CD4-positive, alpha-beta memory T cell (primary cell): ENCODE data around the gene SLC25A6. TPM values are rescaled to one million over a fixed set of nuclear protein-coding genes. Genes with fewer than 3 reads are reported as not detected.

Source experiments
- CTCF ChIA-PET: fragments of 350-600 bp; sonication (Branson Sonifier 250); formaldehyde crosslinking; loops from one replicate; lab custom pipeline; 2021; ENCODE audit warnings: inconsistent platforms; ENCODE audit not compliant: partially characterized antibody; lab: Charles Lee
- POLR2A ChIA-PET: fragments of 350-600 bp; sonication (Branson Sonifier 250); formaldehyde crosslinking; loops from one replicate; lab custom pipeline; 2021; ENCODE audit not compliant: partially characterized antibody; lab: Charles Lee
- DNase-seq, 5 donors: peaks; one replicate each; pipeline versions ENCODE4 v3.0.0 to v3.0.0-alpha.2; 2020 to 2022; ENCODE audit warnings: mixed read lengths in 1 of 5
- H3K27ac ChIP-seq: one replicate; pipeline ENCODE4 v1.7.0; 2013; ENCODE audit warnings: low read depth, low read length
- H3K27me3 ChIP-seq: 2 replicates; pipeline ENCODE4 v1.7.0; 2013; ENCODE audit warnings: mild to moderate bottlenecking, low read length, moderate library complexity; ENCODE audit not compliant: insufficient read depth
- H3K36me3 ChIP-seq: 2 replicates; pipeline ENCODE4 v1.7.0; 2013; ENCODE audit warnings: mild to moderate bottlenecking, low read length, moderate library complexity; ENCODE audit not compliant: insufficient read depth
- H3K4me1 ChIP-seq: 2 replicates; pipeline ENCODE4 v1.7.0; 2013; ENCODE audit warnings: mild to moderate bottlenecking, low read length, moderate library complexity; ENCODE audit not compliant: insufficient read depth
- H3K4me3 ChIP-seq, 2 donors: one replicate each; pipeline ENCODE4 v1.7.0; 2013; ENCODE audit warnings: low read length in 2 of 2, mild to moderate bottlenecking in 1 of 2
- H3K9me3 ChIP-seq, 2 donors: one replicate each; pipeline ENCODE4 v1.7.0; 2013; ENCODE audit warnings: low read length in 2 of 2, control low read depth in 1 of 2; ENCODE audit not compliant: control insufficient read depth in 1 of 2
- H3K27ac Mint-ChIP-seq, 7 donors: one replicate each; pipeline ENCODE4 v1.8.0; 2020 to 2021; ENCODE audit warnings: mixed read lengths in 7 of 7, mild to moderate bottlenecking in 6 of 7, inconsistent platforms in 3 of 7, moderate library complexity in 3 of 7
- H3K27me3 Mint-ChIP-seq, 2 donors: one replicate each; pipeline ENCODE4 v1.8.0; 2020 to 2021; ENCODE audit warnings: mixed read lengths in 2 of 2
- H3K36me3 Mint-ChIP-seq, 2 donors: one replicate each; pipeline ENCODE4 v1.8.0; 2020 to 2021; ENCODE audit warnings: mixed read lengths in 2 of 2, inconsistent platforms in 1 of 2, mild to moderate bottlenecking in 1 of 2
- H3K4me1 Mint-ChIP-seq, 4 donors: one replicate each; pipeline ENCODE4 v1.8.0; 2020 to 2021; ENCODE audit warnings: mixed read lengths in 4 of 4, mild to moderate bottlenecking in 1 of 4
- H3K4me3 Mint-ChIP-seq, 8 donors: one replicate each; pipeline ENCODE4 v1.8.0; 2020 to 2021; ENCODE audit warnings: mixed read lengths in 8 of 8, mild to moderate bottlenecking in 7 of 8, moderate library complexity in 6 of 8, inconsistent platforms in 3 of 8
- H3K9me3 Mint-ChIP-seq, 8 donors: one replicate each; pipeline ENCODE4 v1.8.0; 2020 to 2021; ENCODE audit warnings: mixed read lengths in 8 of 8, mild to moderate bottlenecking in 5 of 8, inconsistent platforms in 3 of 8, moderate library complexity in 1 of 8
- intact Hi-C: fragments of 100-400 bp; cut with micrococcal nuclease; formaldehyde crosslinking; loops from one replicate; pipeline ENCODE4 v1.15.1; 2023
- polyA plus RNA-seq, 2 donors: library from polyadenylated mRNA; unstranded; fragments of 300-500 nt; fragmentation: Illumina TruSeq; gene quantifications; one replicate each; pipeline ENCODE4 v1.2.3, GENCODE V29; 2021
- total RNA-seq, 2 experiments: library from RNA; stranded (reverse); gene quantifications; one replicate each; pipeline ENCODE4 v1.2.3, GENCODE V29; 2021

SLC25A6 gene
- 100 to 1,000 TPM; 249 to 252 TPM for total RNA-seq
- 100 to 1,000 TPM; 525 to 540 TPM for polyA plus RNA-seq

DNA sequence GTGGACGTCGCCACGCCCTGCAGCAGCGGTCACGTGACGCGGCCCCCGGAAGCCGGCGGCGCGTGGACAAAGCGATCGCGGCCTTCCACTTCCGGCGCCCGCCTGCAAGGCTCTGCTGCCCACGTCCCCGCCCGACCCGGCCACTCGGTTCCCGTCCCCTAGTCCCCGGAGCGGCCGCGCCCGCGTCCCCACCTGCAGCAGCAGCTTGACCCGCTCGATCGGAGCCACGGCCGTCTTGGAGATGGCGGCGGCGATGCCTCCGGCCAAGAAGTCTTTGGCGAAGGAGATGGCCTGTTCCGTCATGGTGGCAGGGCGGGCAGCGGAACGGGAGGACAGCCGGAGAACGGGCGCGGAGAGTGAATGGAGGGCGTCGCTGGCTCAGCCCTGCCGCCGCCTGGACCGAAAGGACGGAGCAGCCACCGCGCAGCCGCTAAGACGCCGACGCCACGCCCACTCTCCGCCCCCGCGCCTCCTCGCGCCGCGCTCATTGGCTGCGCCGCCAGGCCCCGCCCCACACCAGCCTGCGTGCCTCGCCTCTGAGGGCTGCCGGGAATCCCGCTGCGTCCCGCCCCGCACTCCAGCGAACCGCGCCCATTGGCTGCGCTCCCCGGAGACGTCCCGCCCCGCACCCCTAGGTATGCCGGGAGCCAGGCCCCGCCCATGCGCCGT, at the start of gene SLC25A6:
SLC25A6 (minus strand) TSS at position 407 of the 669 bp plus-strand sequence; CDS start at position 303, 104 bp downstream.
- intact Hi-C loops = loop anchor here (1.0 kb wide), 7 partner anchors 61 to 1237 kb away; partner anchors contain the start of genes AKAP17A and P2RY8
- H3K4me3 Mint-ChIP-seq = peak within 1 kb of the TSS; percentile 88 to 94 (median 91)
- ChIA-PET CTCF (no interaction called here), POLR2A (no interaction called here)
- peaks cover 33 to 43% of the 10 kb centered on the region in 2 donors for H3K36me3 Mint-ChIP-seq
- peak within 1 kb of the TSS; percentile 83 to 96 (median 90) for H3K27ac Mint-ChIP-seq
- peaks cover 16 to 52% (median 34%) of the 10 kb centered on the region in 4 donors for H3K4me1 Mint-ChIP-seq
- no peaks in the 10 kb centered on the region for H3K27me3 Mint-ChIP-seq
- Histone ChIP-seq H3K4me3 (peak within 1 kb of the TSS; percentile 61 to 94), H3K27me3 (no peaks in the 10 kb centered on the region), H3K9me3 (no peaks in the 10 kb centered on the region), H3K4me1 (peaks cover 47% of the 10 kb centered on the region), H3K36me3 (peaks cover 38% of the 10 kb centered on the region), H3K27ac (peak within 1 kb of the TSS; percentile 94)
- DNase-seq = peak; percentile 98 to 99 (median 99)
- H3K9me3 Mint-ChIP-seq = no peaks in the 10 kb centered on the region

DNA sequence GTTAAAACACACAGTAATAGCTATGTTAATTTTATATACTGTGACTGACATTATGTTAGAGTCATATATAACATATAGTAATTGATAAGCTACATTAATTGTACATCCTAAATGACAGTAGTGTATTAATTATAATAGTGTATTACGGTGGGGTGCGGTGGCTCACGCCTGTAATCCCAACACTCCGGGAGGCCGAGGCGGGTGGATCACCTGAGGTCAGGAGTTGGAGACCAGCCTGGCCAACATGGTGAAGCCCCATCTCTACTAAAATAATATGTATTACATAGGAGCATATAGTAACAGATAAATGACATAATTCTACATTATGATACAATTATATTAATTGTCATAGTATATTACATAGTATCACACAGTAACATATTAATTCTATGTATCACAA, 48.6 kb upstream of the SLC25A6 start:
- intact Hi-C loops = no loop called here
- POLR2A ChIA-PET = no interaction called here
- CTCF ChIA-PET = no interaction called here
- Mint-ChIP-seq H3K4me1 (peaks cover 0 to 6% (median 4%) of the 10 kb centered on the region in 4 donors), H3K9me3 (peaks cover 0 to 14% (median 3%) of the 10 kb centered on the region in 8 donors), H3K27me3 (no peaks in the 10 kb centered on the region), H3K27ac (no peak overlapping the region), H3K36me3 (peaks cover 48 to 60% of the 10 kb centered on the region in 2 donors), H3K4me3 (no peak overlapping the region)
- no peak for DNase-seq
- H3K4me3 ChIP-seq = no peak overlapping the region
- H3K4me1 ChIP-seq = no peaks in the 10 kb centered on the region
- no peaks in the 10 kb centered on the region for H3K27me3 ChIP-seq
- H3K27ac ChIP-seq = no peak overlapping the region
- peaks cover 15% of the 10 kb centered on the region for H3K36me3 ChIP-seq
- no peaks in the 10 kb centered on the region for H3K9me3 ChIP-seq

DNA sequence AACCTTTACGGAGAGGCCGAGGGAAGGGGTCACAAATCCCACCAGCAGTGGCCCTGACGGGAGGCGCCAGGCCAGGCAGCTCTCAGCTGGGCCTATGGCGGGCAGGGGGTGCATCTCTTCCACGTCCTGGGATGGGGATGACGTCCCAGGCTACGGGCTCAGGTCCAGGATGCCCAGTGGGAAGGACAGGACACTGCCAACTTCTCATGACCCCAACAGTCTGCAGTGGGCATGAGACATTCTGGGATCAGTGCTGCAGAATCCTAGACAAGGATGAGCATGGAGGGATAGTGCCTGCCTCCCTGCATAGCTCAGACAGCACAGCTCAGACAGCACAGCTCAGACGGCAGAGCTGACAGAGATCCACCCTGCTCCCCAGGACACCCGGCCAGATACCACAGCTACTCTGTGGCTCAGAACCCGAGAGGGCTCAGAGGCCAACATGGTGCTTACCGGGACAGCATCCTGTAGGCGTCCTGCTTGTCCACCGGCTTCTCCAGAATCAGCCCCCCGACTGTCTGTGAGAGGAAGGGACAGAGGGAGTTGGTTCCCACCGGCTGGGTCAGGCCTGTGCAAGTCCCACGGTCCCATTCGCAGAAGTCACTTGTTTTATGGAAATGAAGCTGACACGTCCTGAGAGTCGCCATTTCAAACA, 43.5 kb upstream of the SLC25A6 start:
- no peak overlapping the region for H3K4me3 Mint-ChIP-seq
- H3K9me3 Mint-ChIP-seq = no peaks in the 10 kb centered on the region
- POLR2A ChIA-PET = no interaction called here
- peaks cover 12% of the 10 kb centered on the region for H3K36me3 ChIP-seq
- CTCF ChIA-PET = no interaction called here
- no peaks in the 10 kb centered on the region for H3K4me1 ChIP-seq
- H3K27ac ChIP-seq = no peak overlapping the region
- no peak overlapping the region for H3K27ac Mint-ChIP-seq
- no peak overlapping the region for H3K4me3 ChIP-seq
- DNase-seq = peak in 1 of 5 donors; percentile 37
- no peaks in the 10 kb centered on the region for H3K27me3 ChIP-seq
- intact Hi-C loops = no loop called here
- peaks cover 33 to 46% of the 10 kb centered on the region in 2 donors for H3K36me3 Mint-ChIP-seq
- H3K9me3 ChIP-seq = no peaks in the 10 kb centered on the region
- no peaks in the 10 kb centered on the region for H3K4me1 Mint-ChIP-seq
- no peaks in the 10 kb centered on the region for H3K27me3 Mint-ChIP-seq

DNA sequence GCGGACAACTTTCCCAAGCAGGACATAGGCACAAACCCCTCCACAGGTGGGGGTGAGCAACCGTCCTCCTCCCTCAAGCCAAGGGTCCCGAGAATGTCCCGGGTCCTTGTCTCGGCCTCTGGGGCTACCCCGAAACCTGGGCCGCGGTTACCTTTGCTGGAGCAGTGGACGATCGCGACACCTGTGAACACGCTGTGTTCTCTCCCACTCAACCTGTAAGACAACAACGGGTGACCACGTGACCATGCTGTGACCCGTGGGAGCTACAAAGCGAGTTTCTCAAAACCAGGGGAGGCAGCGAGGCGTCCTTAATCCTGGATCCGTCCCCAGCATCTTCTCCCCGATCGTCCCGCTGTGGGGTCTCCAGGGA, 42.9 kb upstream of the SLC25A6 start:
- Mint-ChIP-seq H3K9me3 (no peaks in the 10 kb centered on the region), H3K27me3 (no peaks in the 10 kb centered on the region), H3K4me1 (peaks cover 0 to 1% (median 0%) of the 10 kb centered on the region in 4 donors), H3K36me3 (peaks cover 33 to 43% of the 10 kb centered on the region in 2 donors), H3K27ac (no peak overlapping the region), H3K4me3 (no peak overlapping the region)
- DNase-seq = peak in 1 of 5 donors; percentile 34
- ChIA-PET POLR2A (no interaction called here), CTCF (no interaction called here)
- Histone ChIP-seq H3K27ac (no peak overlapping the region), H3K27me3 (no peaks in the 10 kb centered on the region), H3K36me3 (peaks cover 12% of the 10 kb centered on the region), H3K9me3 (no peaks in the 10 kb centered on the region), H3K4me1 (no peaks in the 10 kb centered on the region), H3K4me3 (no peak overlapping the region)
- intact Hi-C loops = no loop called here

DNA sequence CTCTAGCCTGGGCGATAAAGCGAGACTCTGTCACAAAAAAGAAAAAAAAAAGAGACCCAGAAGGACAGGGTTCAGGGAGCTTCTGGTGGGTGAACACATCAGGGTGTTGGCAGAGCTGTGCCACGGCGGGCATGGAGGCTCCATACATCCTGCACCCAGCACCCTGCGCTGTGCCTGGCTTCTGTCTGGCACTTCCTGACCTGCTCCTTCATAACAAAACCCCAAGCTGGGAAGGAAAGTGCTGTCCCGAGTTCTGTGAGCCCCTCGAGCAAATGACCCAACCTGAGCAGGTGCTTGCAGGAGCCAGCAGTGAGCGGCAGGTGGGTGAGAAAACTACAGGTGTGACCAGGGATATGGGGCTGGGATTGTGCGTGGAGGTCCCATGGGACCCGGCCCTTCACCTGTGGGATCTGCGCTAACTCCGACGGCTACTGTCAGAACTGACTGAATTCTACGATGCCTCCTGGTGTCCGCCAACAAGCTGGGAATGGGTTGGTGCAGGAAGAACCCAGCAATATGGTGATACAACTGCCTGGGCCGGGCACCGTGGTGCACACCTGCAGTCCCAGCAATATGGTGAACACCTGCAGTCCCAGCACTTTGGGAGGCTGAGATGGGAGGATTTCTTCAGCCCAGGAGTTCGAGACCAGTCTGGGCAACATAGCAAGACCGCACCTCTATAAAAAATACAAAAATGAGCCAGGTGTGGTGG, 41.9 kb upstream of the SLC25A6 start:
- ChIA-PET CTCF (no interaction called here), POLR2A (no interaction called here)
- H3K4me3 ChIP-seq = no peak overlapping the region
- peaks cover 0 to 1% (median 0%) of the 10 kb centered on the region in 4 donors for H3K4me1 Mint-ChIP-seq
- no peak overlapping the region for H3K27ac ChIP-seq
- no peaks in the 10 kb centered on the region for H3K9me3 Mint-ChIP-seq
- peak overlapping the region in 1 of 7 donors; percentile 63 for H3K27ac Mint-ChIP-seq
- peaks cover 29 to 37% of the 10 kb centered on the region in 2 donors for H3K36me3 Mint-ChIP-seq
- H3K27me3 Mint-ChIP-seq = no peaks in the 10 kb centered on the region
- DNase-seq = peak in 1 of 5 donors; percentile 17
- intact Hi-C loops = no loop called here
- no peaks in the 10 kb centered on the region for H3K4me1 ChIP-seq
- peaks cover 8% of the 10 kb centered on the region for H3K36me3 ChIP-seq
- no peaks in the 10 kb centered on the region for H3K9me3 ChIP-seq
- H3K27me3 ChIP-seq = no peaks in the 10 kb centered on the region
- H3K4me3 Mint-ChIP-seq = no peak overlapping the region

DNA sequence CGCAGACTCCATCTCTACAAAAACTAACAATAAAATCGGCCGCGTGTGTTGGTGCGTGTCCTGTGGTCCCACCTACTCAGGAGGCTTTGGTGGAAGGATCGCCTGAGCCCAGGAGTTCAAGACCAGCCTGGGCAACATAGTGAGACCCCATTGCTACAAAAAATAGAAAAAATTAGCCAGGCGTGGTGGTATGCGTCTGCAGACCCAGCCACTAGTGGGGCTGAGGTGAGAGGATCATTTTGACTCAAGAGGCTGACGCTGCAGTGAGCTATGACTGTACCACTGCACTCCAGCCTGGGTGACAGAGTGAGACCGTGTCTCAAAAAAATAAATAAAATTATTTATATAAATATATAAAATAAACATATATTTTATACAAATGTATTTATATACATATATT, 38.5 kb upstream of the SLC25A6 start:
- no peaks in the 10 kb centered on the region for H3K9me3 Mint-ChIP-seq
- no peak overlapping the region for H3K27ac Mint-ChIP-seq
- Histone ChIP-seq H3K4me3 (no peak overlapping the region), H3K9me3 (no peaks in the 10 kb centered on the region), H3K36me3 (peaks cover 11% of the 10 kb centered on the region), H3K27ac (no peak overlapping the region), H3K4me1 (no peaks in the 10 kb centered on the region), H3K27me3 (no peaks in the 10 kb centered on the region)
- intact Hi-C loops = no loop called here
- peaks cover 18 to 28% of the 10 kb centered on the region in 2 donors for H3K36me3 Mint-ChIP-seq
- no peaks in the 10 kb centered on the region for H3K27me3 Mint-ChIP-seq
- peaks cover 0 to 1% (median 0%) of the 10 kb centered on the region in 4 donors for H3K4me1 Mint-ChIP-seq
- POLR2A ChIA-PET = no interaction called here
- no peak overlapping the region for H3K4me3 Mint-ChIP-seq
- CTCF ChIA-PET = no interaction called here
- no peak for DNase-seq

DNA sequence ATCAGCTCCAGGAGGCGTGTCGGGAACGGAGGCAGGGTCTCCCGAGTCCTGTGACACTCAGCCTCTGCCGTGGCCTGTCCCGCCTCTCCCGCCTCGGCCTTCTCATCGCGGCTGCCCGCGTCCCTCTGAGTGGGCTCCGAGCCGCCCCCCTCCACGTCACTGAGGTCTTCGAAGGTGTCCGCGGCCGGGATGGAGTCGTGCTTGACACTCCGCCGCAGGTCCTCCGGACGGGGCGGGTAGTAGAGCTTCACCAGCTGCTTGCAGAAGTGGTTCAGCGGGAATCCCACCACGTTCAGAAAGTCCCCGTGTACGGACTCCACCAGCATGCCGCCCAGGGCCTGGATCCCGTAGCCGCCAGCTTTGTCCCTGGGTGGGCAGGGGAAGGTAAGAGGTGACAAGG, 35.8 kb upstream of the SLC25A6 start:
- no peak overlapping the region for H3K27ac Mint-ChIP-seq
- H3K27me3 Mint-ChIP-seq = no peaks in the 10 kb centered on the region
- H3K4me1 Mint-ChIP-seq = peaks cover 0 to 6% (median 2%) of the 10 kb centered on the region in 4 donors
- H3K4me3 ChIP-seq = no peak overlapping the region
- peaks cover 0 to 16% (median 7%) of the 10 kb centered on the region in 8 donors for H3K9me3 Mint-ChIP-seq
- no peaks in the 10 kb centered on the region for H3K27me3 ChIP-seq
- no peak overlapping the region for H3K27ac ChIP-seq
- no peak overlapping the region for H3K4me3 Mint-ChIP-seq
- H3K4me1 ChIP-seq = no peaks in the 10 kb centered on the region
- H3K9me3 ChIP-seq = peaks cover 0 to 5% of the 10 kb centered on the region in 2 donors
- no peak for DNase-seq
- POLR2A ChIA-PET = no interaction called here
- intact Hi-C loops = no loop called here
- peaks cover 27% of the 10 kb centered on the region for H3K36me3 ChIP-seq
- H3K36me3 Mint-ChIP-seq = peaks cover 33 to 40% of the 10 kb centered on the region in 2 donors
- CTCF ChIA-PET = no interaction called here
